ENCODE results near the gene FAM162A.

DNA sequence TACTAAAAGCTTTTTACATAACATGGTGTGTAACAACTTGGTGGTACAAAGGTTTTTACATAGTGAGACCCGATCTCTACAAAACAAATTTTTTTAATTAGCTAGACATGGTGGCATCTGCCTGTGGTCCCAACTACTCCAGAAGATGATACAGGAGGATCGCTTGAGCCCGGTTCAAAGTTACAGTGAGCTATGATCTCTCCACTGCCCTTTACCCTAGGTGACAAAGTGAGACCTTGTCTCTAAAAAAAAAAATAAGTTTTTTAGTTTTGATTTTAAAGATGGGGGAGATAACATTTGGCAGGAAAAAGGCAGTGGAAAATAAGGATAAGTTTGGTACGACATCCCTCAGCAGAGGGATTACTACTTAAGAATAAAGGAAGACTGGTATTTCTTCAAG is 5.9 kb downstream of the FAM162A start:
- no peak for TF ChIP-seq POLR2A (IDR thresholded peaks at IDR 0.05; ENCODE audit: low read depth, low read length)
- no peak for TF ChIP-seq POLR2AphosphoS5 (IDR thresholded peaks at IDR 0.05; ENCODE audit: low read depth, low read length)
- TF ChIP-seq TAF1 (IDR thresholded peaks at IDR 0.05; ENCODE audit: borderline replicate concordance, low read depth, low read length), result no peak

All from GM12892 (cell line).